DOHH2 (cell line): ENCODE results near the gene C3orf20.

Experiments used
- CTCF ChIP-seq: fragments of 200-600 bp; sonication (generic); IDR thresholded peaks from one replicate; pipeline ENCODE4 v1.5.1; 2014; ENCODE audit warnings: antibody characterized with exemption, mild to moderate bottlenecking, low read depth, low read length; ENCODE audit not compliant: poor library complexity, severe bottlenecking
- EZH2phosphoT487 ChIP-seq: fragments of 200-600 bp; sonication (generic); IDR thresholded peaks from 2 replicates; pipeline ENCODE4 v1.6.1; 2017; ENCODE audit warnings: borderline replicate concordance, mild to moderate bottlenecking, antibody characterized with exemption, low read length, moderate library complexity, mixed read lengths

GRCh38 chr3:14758959-14759358 is 84.0 kb downstream of the C3orf20 start:
- TF ChIP-seq CTCF (no peak), EZH2phosphoT487 (no peak)
